GM19397 (cell line): Measurements from ENCODE around the gene NPEPPS.
"Not testable (repeated sequence)": the region's sequence is repeated elsewhere in the genome, so short reads cannot be mapped to it uniquely, and the experiment has no call there.

Experiments
- ATAC-seq: cut with Tn5 transposase; IDR thresholded peaks from one replicate; pipeline ENCODE4 v1.9.1; 2021; ENCODE audit warnings: mild to moderate bottlenecking, moderate library complexity; ENCODE audit not compliant: unreplicated experiment

Gene NPEPPS

DNA sequence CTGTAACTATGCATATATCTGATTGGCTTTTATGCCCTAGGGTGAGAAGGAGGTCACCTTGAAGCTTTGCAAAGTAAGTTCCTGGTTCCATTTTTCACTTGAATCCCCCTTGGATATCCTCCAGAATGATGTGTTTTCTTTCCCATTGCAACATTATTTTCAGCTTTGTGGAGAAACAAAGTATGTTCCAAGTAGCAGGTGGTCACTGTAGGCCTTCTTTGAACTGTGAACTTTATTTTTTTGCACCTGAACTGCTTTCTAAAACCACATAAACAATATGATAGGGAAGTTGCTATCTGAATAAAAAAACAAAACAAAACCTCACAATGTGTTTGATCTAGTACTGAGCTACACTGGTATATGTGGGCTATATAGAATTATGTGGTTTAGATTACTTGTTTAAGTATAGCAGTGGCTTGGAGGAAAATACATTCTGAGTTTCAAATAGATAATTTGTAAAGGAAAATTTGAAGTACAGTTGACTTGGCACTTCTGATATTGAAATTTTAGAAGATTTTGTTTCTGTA, 29.7 kb downstream of the NPEPPS start:
- not testable (repeated sequence) for ATAC-seq

DNA sequence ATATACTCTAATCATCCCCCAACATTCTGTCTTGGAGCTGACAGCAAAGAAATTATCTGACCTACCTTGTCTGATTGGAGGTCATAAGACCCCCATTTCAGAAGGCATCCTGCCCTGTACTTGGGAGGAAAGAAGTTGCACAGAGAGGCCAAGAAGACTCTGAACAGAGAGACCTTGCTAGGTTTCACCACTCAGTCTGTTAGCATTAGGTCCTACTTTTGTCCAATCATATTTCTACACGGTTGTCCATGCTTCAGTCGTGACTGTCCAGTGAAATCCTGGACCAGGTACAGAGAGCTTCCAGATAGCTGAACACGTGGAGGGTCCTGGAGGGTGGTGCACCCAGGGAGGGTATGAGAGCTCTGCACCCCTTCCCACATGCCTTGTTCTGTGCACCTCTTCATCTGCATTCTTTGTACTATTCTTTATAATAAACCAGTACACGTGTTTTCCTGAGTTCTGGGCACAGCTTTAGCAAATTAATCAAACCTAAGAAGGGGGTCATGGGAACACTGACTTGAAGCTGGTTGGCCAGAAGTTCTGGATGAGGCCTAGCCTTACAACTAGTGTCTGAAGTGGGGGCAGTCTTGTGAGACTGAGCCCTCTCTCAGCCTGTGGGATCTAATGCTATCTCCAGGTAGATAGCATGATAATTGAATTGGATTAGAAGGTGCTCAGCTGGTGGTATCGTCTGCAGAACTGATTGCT, 30.9 kb downstream of the NPEPPS start:
- ATAC-seq: not testable (repeated sequence)

DNA sequence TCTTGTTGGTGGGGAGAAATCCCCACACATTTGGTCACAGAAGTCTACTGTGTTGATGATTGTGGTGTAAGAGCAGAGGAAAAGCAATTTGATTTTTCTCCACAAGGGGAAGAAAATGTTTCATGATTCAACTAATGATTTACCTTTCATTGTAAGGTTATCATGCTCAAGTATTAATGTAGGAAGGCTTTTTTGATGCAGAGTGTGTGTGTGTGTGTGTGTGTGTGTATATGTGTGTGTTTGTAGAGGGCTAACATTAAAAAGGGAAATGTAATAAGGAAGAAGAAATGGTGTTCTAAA, 31.4 kb downstream of the NPEPPS start:
- ATAC-seq: not testable (repeated sequence)

DNA sequence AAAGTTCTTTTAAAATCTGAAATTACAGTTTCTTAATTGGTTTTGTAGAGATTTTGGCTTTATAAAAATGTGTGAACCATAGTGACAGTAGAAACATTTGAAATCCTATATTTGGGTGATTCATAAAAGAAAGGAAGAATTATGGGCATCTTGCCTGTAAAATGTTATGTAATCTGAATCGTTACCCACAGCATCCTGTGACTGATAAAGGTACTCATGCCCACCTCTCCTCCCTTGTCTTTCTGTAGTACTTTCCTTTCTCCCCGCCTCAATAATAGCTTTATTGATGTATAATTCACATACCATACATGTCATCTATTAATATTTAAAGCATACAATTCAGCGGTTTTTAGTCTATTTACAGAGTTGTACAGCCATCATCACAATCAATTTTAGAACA, 36.4 kb downstream of the NPEPPS start:
- ATAC-seq: not testable (repeated sequence)

DNA sequence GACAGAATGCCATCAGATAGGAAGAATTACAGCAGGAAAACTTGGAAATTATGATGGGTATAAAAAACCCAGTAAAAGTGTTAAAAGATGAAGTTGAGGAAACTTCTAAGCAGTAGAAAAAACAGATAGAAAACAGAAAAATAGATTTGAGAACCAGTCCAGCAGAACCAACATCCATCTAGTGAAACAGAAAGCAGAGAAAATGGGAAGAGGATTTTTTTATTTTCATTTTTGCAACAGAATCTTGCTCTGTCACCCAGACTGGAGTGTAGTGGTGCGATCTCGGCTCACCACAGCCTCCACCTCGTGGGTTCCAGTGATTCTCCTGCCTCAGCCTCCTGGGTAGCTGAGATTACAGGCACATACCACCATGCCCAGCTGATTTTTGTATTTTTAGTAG, 41.7 kb downstream of the NPEPPS start:
- ATAC-seq: not testable (repeated sequence)

DNA sequence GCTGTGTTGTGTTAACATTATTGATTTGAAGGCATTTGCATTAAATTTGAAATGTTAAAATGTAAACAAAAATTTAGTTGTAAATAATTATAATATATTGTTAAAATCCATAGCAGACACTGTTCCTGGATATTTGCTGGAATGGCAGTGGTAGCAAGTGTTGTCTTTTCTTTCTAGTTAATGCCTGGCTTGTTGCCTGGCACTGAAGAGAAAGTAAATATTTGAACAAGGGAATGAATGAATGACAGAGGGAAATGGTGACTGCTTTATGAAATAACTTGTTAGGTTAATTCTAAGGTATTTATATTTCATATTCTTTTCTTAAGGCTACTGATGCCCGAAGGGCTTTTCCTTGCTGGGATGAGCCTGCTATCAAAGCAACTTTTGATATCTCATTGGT, 51.5 kb downstream of the NPEPPS start:
- ATAC-seq: not testable (repeated sequence)

DNA sequence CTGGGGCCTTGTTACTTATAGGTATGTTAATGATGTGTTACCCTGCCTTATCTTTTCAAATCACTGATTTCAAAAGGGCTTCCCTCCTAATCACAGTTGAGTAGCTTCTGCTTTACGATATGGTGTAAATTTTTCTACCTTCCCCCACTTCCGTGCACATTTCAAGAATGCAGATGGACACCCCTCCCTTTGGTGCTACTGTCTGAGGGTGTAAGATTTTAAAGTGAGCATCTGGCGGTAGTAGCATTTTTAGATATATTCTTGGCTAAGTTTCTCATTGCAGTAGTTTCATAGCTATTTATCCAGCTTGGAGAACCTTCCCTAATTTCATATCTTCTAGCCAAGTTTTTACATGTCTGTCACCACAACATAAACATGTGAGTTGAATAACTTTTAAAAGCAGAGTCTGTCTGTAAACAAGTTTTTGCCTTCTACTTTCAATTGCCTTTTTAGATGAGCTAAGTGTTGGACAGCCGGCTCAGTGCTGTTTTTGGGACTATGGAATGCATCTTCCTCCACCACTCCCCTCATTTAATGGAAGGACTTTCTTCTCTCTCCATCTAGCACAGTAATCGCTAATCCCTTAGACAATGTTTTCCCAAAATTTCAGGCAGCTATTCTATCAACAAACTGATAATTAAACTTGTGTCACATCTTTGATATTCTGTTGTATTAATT, 55.6 kb downstream of the NPEPPS start:
- ATAC-seq: not testable (repeated sequence)

DNA sequence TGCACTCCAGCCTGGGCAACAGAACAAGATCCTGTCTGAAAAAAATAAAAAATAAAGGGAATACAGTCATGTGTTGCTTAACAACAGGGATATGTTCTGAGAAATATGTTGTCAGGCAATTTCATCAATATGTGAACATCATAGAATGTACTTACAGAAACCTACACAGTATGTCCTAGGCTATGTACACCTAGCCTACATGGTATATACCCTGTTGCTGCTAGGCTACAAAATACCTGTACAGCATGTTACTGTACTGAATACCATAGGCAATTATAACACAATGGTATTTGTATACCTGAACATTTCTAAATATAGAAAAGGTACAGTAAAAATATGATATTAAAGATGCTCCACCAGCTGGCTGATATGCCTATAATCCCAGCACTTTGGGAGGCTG, 62.6 kb downstream of the NPEPPS start:
- ATAC-seq: not testable (repeated sequence)

DNA sequence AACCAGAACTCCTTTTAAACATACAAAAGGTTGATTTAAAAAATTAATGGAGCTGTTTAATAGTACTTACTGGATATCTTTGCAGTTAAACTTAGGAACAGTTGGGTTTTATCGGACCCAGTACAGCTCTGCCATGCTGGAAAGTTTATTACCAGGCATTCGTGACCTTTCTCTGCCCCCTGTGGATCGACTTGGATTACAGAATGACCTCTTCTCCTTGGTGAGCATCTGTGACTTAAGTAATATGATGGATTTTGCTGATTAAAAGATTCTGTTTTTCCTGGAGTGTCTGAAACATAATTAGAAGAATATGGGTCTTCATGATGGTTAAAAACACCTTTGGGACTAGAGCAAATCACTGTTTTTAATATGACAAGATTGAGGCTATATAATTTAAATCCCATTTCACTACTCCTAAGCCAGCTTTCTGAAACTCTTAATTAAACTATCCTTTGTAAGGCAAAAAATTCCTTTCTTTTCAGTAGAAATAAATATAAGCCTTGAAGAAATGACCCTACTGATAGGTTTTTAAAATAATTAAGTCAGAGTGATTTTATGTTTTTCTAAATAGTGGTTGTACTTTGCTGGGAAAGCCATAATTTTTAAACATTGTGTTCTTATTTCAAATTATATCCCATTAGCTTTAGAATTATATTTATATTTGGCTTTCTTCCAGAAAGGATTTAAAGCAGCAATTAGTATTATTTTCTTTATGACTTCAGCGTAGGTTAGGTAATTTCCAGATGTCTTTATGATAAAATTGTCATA, 73.1 kb downstream of the NPEPPS start:
- ATAC-seq: no peak

DNA sequence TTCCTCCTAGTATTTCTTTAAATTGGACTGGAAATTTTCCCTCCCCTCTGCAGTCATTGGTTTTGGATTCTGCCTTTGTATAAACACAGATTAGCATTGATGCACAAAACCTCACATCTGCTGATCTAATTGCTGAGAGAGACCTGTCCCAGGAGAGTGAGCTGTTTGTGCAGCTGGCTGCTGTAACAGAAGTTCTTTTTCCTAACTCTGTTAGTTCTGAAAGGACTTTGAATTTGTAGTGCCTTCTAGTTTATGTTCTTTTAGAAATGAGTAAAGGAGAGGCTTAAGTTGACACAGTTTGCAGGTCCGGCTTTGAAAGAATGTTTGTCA, 73.7 kb downstream of the NPEPPS start:
- no peak for ATAC-seq

DNA sequence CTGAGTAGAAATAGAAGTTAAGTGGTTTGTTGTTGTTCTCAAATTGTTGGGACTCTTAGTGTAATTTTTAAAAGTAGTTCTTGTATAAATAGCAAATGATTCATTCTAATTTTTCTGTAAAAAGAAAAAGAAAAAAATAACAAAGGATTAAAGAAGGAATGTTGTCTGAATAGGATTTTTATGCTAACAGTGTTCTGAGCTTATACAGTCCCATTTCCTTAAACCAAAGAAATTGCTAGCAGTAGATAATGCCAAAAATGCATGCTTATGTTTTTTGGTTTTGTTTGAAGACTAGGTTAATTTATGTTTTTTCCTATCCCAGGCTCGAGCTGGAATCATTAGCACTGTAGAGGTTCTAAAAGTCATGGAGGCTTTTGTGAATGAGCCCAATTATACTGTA, 74.1 kb downstream of the NPEPPS start:
- no peak for ATAC-seq

DNA sequence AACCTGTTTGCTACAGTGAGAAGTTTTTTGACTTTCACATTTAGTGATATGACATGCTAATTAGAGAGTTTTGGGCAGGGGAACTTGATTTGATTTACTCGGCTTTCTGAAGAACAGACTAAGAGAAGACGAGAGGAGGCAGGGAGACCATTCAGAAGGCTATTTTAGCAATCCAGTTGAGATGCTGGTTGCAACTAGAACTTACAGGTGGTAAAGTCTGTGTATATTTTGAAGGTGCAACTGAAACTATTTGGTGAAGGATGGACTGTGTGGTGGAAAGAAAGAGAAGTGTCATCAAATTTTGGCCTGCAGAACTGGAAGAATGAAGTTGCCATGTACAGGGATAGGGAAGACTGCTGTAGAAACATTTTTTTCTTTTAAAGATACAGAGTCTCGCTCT, 76.6 kb downstream of the NPEPPS start:
- ATAC-seq: no peak

DNA sequence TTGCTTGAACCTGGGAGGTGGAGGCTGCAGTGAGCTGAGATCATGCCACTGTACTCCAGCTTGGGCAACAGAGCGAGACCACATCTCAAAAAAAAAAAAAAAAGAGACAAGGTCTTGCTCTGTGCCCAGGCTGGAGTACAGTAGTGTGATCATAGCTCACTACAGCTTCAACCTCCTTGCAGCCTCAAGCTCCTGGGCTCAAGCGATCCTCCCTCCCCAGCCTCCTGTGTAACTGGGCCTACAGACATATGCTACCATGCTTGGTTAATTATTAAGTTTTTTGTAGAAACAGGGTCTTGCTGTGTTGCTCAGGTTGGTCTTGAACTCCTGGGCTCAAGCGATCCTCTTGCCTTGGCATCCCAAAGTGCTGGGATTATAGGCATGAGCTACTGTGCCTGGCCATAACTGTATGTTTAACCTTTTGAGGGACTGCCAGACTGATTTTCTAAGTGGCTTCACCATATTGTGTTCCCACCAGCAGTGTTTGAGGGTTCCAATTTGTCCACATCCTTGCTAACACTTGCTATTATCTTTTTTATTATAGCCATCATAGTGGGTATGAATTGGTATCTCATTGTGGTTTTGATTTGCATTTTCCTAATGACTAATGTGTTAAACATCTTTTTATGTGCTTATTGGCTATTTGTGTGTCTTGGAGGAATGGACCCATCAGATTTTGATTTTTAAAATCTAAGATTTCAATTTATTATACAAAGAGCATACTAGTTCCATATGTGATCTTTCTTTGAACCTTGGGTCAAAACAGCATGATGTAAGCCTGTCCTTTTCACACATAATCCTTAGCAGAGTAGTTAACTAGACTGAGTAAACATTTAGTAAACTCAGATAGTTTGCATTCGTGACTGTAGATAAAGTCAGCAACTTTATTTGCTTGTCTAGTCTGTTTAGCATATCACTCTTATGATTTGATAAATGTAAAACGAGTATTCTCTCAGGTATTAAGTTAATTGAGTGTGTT, 80.8 kb downstream of the NPEPPS start:
- ATAC-seq: no peak

DNA sequence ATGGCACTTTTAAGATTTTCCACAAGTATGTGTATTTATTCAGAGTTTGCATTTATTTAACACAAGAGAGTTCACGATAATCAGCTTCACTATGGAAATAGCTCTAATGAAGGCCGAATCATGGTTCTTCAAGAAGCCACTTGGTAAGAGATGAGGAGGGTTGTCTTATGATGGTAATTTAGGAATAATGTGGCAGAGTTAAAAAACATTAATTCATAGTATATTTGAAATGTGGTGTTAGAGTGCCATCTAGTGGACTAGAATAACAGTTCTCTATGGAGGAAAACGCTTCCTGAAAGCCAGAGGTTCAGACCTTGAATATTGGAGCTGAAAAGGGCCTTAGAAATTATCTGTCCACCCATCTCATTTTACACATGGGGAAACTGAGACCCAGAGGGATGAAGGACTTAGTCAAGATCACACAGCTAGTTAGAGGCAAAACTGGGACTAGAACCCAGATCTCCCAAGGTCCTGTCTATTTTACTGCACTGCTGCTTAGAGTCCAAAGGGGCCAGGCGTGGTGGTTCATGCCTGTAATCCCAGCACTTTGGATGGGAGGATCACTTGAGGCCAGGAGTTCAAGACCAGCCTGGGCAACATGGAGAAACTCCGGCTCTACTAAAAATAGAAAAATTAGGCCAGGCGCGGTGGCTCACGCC, 85.0 kb downstream of the NPEPPS start:
- no peak for ATAC-seq

DNA sequence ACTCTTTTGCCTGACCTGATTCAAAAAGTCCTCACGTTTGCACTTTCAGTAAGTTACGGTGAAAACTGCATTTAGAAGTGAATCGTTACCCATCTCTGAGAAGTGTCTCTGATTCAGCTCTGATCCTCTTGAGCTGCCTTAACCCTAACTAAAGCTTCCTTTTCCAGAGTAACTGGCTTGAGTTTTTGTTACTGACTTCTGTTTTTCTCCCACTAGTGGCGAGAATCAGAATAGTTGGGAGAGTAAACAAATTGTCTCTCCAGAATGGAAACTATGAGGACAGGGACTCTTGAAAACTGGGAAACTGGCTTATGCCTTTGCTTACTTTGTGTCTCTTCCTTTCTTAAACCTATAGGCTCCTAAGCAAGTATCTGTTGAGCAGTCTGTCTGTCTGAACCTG, 87.5 kb downstream of the NPEPPS start:
- ATAC-seq: no peak

DNA sequence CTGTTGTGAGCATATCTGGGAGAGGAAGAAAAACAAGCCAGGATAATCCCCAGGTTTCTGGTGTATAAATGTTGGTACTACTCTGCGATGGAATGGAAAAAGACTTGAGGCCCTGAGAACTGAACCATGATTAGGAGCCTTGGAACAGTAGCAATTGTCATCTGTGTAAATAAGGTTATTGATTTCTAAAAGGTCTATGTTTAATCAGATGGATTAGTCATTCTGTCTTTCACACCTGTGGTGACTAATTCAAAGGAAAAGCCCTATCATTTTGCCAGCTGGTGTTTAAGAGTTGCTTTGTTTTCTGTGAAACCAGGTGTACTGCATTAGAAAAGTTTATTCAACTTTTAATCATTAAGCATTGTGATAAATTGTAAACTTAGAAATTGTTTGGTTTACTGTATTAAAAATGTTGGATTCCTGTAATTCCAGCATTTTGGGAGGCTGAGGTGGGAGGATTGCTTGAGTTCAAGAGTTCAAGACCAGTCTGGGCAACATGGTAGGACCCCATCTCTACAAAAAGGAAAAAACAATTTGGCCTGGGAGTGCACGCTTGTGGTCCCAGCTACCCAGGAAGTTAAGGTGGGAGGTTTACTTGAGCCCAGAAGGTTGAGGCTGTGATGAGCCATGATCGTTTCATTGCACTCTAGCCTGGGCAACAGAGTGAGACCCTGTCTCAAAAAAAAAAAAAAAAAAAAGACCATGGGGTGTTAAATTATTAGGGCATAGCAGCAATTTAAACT, 89.8 kb downstream of the NPEPPS start:
- ATAC-seq: no peak

DNA sequence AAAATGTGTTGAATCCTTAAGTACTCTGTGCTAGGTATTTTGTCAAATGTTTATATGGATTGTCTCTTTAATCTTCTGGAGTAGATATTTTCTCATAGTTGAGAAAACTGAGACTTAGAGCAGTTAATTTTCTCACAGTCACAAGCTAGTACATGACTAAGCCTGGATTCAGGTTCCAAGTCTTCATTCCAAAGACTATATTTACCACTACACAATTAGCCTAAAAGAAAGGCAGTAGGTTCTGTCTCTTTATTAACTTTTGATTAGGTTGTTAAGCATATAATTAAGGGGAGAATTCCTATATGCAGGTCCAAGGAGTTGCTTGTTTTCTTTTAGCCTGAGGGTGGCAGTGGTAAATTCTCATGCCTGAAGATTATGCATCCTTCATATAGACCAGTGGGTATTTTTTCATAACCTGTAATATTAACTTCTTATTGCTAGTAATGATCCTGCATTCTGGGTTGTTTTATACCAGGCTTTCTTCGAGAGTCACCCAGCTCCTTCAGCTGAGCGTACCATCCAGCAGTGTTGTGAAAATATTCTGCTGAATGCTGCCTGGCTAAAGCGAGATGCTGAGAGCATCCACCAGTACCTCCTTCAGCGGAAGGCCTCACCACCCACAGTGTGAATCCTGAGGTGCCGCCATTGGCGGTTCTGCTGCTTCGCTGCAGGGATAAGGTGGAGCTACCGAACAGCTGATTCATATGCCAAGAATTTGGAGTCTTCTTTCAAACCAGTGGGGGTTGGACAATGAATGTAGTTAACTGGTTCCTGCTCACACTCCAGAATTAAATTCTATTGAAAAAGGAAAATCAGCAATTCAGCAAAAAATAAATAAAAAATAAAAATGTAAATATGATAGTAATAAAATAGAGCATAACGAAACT, 90.6 kb downstream of the NPEPPS start:
- ATAC-seq: no peak

DNA sequence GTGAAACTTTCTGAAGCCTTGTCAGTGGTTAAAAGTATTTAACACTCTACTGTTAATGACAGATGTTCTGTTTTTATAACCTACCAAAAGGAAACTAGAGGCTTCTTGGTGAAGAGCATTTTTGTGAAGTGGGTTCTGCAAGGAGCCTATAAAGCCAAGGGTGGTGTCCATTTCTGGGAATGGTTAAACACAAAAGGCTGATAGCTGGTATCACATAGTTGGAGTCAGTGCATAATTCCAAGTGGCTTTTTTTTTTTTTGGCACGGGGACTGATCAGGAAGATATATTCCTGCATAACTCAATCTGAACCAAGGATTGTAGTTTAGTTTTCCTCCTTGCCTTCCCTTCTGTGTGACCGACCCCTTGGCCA, 91.3 kb downstream of the NPEPPS start:
- ATAC-seq: no peak

DNA sequence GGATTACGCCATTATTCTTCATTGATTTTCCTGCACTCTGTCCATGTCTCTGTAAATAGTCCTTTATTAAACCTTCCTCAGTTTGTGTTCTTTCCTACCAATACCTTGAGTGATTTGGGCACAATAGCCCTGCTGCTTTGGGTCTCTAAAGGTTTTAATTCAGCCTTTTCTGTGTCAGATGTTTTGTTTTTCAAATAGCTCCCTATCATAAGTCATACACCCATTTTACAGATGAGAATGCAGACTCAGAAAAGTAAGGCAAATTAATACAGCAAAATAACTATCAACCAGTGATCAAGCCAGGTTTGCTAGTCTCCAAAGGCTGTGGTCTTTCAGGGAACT, 93.8 kb downstream of the NPEPPS start:
- no peak for ATAC-seq
